HG03025 (cell line): ENCODE measurements around the gene RPL10A.
"Not testable (repeated sequence)": the region's sequence is repeated elsewhere in the genome, so short reads cannot be mapped to it uniquely, and the experiment has no call there.

ENCODE experiments used
- ATAC-seq: cut with Tn5 transposase; IDR thresholded peaks from one replicate; pipeline ENCODE4 v1.9.1; 2021; ENCODE audit warnings: mild to moderate bottlenecking, moderate library complexity; ENCODE audit not compliant: unreplicated experiment, low FRiP score

Gene RPL10A

DNA sequence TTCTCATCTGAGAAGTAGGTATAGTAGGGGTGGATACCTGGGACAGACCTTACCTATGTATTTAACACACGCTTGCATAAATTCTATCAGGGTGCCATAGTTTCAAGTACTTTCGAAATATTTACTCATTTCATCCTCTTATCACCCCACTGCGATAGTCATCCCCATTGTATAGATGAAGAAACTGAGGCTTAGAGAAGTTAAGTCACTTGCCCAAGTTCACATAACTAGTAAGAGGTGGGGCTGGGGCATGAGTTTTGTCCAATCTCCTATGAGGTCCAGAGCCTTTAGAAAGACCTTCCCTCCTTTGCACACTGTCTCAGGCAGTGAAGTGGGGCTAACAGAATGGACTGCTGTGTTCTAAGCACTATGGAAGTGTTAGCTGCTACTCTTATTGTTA is 38.3 kb downstream of the RPL10A start:
- ATAC-seq = no peak

GRCh38 chr6:35507221-35507620 is 39.0 kb downstream of the RPL10A start:
- ATAC-seq = no peak

DNA sequence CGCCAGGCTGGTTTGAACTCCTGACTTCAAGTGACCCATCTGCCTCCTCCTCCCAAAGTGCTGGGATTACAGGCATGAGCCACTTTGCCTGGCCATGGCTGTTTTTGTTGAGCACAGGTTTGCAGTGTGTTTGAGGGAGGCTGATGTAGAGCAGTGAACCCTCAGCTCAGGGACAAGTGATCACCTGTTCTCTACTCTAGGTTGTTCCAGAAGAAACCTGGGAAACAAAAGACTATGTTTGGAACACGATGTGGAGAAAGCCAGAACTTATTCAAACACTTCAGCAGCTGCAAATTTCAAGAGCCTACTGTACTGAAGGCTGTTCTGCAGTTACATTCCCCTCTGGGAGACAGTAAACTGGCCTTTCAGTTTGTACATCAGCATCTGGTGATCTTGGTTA is 39.8 kb downstream of the RPL10A start:
- ATAC-seq = no peak

DNA sequence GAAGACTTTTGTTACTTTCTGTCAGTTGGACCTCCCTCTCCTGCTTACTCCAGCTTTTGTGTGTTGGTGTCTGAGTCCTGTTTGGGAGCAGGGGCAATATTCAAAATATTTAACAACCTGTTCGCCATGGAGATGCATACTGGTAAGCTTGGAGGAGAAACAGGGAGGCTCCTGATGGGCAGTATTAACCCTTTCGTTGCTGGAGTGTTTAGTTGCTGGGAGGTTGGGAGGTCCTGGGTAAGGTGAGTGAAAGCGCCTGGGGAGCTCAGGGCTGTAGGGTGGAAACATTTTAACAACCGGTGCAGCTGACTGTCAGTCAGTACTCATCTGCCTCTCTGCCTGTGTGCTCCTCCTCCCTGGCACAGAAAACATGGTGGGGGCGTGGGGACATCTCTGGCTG is 40.3 kb downstream of the RPL10A start:
- no peak for ATAC-seq

DNA sequence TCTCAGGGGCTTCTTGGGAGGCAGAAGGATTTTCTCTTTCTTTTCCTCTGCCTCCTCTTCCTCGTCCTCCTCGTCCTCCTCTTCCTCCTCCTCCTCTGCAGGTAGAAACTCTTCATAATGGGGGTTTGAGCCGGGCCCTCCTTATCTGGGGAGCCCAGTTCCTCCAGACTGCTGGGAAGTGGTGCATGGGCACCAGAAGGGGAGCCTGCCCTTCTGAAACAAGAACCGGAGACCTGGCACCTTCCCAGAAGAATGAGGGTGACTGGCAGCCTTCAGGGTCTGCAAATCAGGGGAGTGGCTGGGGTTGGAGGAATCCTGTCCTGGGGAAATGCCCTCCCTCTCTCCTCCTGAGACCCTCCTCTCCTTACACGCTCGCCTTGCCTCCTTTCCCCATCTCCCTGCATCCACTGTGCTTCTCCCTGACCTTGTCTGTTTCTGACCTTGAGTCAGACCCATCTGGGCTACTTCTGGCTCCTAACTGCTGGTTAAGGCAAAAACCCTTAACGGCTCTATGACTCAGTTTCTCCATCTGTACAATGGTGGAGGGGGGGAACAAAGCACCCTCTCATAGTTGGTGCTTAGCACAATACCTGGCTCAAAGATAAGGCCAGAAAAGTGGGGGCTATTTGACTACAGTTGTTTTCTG is 42.8 kb downstream of the RPL10A start:
- no peak for ATAC-seq

DNA sequence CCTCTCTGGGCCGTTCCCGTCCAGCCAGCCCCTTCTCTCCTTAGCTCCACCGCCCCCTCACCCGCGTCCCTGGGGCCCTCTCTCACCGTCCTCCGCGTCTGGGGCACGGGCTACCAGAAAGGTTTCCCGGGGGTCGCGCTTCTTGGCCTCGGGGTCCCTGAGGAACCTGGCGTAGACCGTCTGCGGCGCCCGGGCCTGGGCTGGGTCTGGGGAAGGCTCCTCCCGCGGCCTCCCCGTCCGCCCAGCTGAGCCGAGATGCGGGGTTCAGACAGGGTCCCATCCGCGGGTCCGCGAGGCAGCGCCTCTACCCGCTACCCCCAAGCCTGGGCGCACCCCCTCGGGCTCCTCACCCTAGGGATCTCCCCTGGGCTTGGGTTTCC is 43.4 kb downstream of the RPL10A start:
- ATAC-seq = no peak

- ATAC-seq = no peak
These were observed 43.8 kb downstream of the RPL10A start for GRCh38 chr6:35512006-35512405.

DNA sequence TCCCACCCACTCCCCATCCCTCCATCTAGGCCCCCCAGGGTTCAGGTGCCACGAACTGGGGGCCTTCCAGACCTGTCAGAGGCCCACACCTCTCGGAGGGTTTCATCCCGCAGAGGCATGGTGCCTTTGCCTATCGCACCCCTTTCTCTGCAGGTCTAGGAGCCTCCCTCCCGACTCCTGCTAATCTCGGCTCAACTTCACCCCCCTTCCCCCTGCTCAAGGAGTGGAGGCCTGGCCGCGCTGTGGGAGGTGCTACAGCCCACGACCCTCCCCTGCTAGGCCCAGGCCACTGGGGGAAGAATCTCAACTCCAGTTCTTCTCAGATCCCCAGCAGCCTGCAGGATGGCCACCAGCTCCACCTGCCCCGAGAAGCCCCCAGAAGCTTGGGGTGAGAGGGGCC is 44.5 kb downstream of the RPL10A start, which contains the start of gene TULP1:
Gene TULP1 (minus strand): TSS at position 157 of the 400 bp plus-strand sequence. CDS start 38 bp downstream, at position 119.
- ATAC-seq = no peak

DNA sequence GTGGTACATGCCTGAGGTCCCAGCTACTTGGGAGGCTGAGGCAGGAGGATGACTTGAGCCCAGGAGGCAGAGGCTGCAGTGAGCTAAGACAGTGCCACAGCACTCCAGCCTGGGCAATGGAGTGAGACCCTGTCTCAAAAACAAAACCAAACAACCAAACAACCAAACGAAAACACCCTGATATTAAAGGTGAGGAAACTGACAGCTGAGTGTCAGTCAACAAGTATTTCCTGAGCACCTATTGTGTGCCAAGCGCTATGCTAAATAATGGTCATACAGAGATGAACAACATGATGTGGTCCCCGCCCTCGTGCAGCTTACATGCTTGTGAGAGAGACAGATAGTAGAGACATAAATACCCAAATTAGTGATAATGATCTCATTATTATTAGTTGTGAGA is 46.4 kb downstream of the RPL10A start:
- ATAC-seq = no peak

DNA sequence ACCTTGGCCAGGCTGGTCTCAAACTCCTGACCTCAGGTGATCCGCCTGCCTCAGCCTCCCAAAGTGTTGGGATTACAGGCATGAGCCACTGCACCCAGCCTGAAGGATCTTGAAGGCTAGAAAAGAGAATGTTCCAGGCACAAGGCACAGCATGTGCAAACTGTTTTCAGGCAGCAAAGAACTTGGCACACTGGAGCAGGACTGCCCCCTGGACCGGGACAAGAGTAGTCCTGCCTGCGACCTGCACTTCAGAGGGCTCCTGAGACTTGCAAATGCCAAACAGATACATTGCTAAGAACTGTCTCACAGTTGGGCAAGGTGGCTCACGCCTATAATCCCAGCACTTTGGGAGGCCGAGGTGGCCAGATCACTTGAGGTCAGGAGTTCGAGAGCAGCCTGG is 47.7 kb downstream of the RPL10A start:
- not testable (repeated sequence) for ATAC-seq

GRCh38 chr6:35516712-35517111 is 48.5 kb downstream of the RPL10A start:
- ATAC-seq = no peak

DNA sequence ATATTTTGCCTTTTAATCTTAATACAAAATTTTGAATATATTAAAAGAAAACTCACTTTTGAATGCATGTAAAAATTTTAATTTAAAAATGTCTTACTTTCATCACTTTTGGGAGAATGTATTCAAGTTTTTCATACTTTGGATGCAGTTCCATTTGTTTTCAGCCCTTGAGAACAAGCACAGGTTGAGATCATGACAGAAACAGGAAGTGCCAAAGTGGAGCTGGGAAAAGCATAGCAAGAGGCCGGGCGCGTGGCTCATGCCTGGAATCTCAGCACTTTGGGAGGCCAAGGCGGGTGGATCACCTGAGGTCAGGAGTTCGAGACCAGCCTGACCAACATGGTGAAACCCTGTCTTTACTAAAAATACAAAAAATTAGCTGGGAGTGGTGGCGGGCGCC is 49.8 kb downstream of the RPL10A start:
- ATAC-seq = not testable (repeated sequence)

- no peak for ATAC-seq
These were observed 50.5 kb downstream of the RPL10A start for GRCh38 chr6:35518566-35519312.

GRCh38 chr6:35519313-35520015 is 51.3 kb downstream of the RPL10A start:
- no peak for ATAC-seq
